Adipocyte (in vitro differentiated cells): Measurements from ENCODE around the gene CHST13.
"Not testable (repeated sequence)": the region's sequence is repeated elsewhere in the genome, so short reads cannot be mapped to it uniquely, and the experiment has no call there.

ENCODE experiments used
- DNase-seq: peaks from one replicate; pipeline ENCODE4 v3.0.0-alpha.2; 2015; ENCODE audit warnings: low read depth
- H3K27me3 ChIP-seq: replicated peaks from 2 replicates; pipeline ENCODE4 v1.7.0; 2013; ENCODE audit warnings: mild to moderate bottlenecking, low read length, moderate library complexity; ENCODE audit not compliant: control insufficient read depth, insufficient read depth
- H3K36me3 ChIP-seq: 2 replicates; pipeline ENCODE4 v1.7.0; 2013; ENCODE audit warnings: low read length, mild to moderate bottlenecking, moderate library complexity; ENCODE audit not compliant: control insufficient read depth, insufficient read depth, severe bottlenecking
- H3K4me1 ChIP-seq: 2 replicates; pipeline ENCODE4 v1.7.0; 2013; ENCODE audit warnings: mild to moderate bottlenecking, low read length, moderate library complexity; ENCODE audit not compliant: control insufficient read depth, insufficient read depth
- H3K4me3 ChIP-seq: 2 replicates; pipeline ENCODE4 v1.7.0; 2013; ENCODE audit warnings: mild to moderate bottlenecking, low read length, moderate library complexity
- H3K9ac ChIP-seq: 2 replicates; pipeline ENCODE4 v1.7.0; 2013; ENCODE audit warnings: mild to moderate bottlenecking, low read length, moderate library complexity
- H3K9me3 ChIP-seq: 2 replicates; pipeline ENCODE4 v1.7.0; 2013; ENCODE audit warnings: mild to moderate bottlenecking, low read length, moderate library complexity; ENCODE audit not compliant: control insufficient read depth

CHST13 gene

DNA sequence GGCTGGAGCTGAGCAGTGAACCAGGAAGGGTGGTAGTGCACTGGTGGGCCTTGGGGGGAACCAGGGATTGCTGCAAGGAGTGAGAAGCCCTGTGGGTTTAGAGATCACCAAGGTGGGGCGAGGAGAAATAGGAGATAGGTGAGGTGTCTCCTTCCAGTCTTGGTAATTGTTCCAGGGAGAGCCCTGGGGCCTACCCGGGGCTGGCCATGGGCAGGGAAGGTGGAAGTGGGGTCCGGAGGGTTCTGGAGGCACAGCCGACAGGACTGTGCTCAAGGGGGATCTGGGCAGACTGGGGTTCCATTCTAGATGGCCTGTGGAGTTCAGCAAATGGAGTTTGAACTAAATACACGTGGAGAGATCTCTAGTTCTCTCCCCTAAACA lies 4.5 kb downstream of the CHST13 start:
- H3K4me1 ChIP-seq = peaks cover 3% of the 10 kb centered on the region
- H3K4me3 ChIP-seq = no peak overlapping the region
- no peak for DNase-seq
- H3K9me3 ChIP-seq = no peaks in the 10 kb centered on the region
- peaks cover 44% of the 10 kb centered on the region for H3K27me3 ChIP-seq
- no peak overlapping the region for H3K9ac ChIP-seq
- no peaks in the 10 kb centered on the region for H3K36me3 ChIP-seq

DNA sequence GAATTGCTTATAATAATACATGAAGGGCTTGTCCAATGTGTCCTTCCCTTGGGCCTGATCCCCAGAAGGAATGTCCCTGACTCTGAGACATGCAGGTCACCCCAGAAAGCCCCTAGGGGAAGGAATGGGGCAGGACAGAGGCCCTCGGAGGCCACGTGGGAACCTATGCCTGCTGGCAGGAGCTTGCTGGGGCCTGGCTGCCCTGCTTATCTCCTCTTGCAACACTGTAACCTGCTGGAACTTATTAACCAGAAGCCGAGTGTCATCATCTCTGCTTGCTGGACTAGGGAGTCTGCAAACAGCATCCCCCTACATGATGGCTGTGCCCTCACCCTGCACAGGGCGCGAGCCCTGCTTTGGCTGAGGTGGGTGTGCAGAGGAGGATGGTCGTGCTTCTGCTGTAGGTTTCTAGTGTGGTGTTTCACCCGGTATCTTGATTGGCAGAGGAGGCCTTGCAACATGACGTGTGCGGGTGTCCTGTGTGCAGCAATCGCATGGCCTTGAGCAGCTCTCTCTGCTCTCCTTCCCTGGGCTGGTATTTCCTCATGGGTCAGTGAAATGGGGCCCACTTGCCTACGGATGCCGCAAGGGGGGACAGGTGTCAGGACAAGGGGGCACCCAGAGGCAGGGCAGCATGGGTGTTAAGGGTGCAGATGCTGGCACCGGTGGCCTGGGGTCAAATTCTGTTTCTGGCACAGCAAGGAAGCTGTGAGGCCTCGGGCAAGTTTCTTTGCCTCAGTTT lies 5.0 kb downstream of the CHST13 start:
- peak; percentile 37 for DNase-seq
- no peaks in the 10 kb centered on the region for H3K36me3 ChIP-seq
- H3K4me1 ChIP-seq = peaks cover 3% of the 10 kb centered on the region
- no peak overlapping the region for H3K4me3 ChIP-seq
- peaks cover 45% of the 10 kb centered on the region for H3K27me3 ChIP-seq
- H3K9me3 ChIP-seq = no peaks in the 10 kb centered on the region
- H3K9ac ChIP-seq = no peak overlapping the region

DNA sequence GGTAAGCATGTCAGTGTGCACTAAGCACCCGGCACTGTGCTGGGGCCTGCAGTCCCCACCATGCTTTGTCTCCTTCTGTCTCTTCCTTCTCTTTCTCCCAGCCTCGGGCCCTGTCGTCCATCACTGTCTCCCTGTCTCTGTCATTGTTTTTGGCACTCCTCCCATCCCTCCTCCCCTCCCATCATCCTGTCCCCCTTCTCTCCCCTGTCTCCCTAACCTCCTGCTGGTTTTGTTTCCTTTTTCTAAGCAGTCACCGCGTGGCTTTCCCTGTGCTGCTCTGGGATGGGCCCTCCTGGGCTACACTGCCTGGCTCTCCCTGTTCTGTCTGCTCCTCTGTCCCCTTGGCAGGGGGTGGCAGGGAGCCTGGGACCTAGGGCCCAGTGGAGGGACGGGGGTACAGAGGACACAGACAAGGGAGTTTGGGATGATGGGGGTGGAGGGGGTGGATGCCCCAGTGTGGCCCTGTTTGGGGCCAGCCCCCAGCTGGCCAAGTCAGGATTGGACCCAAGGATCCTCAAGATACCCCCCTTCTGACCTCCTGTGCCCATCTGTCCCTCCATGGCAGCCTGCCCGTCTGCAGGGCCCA lies 5.7 kb downstream of the CHST13 start:
- DNase-seq = no peak
- Histone ChIP-seq H3K4me3 (no peak overlapping the region), H3K4me1 (peaks cover 3% of the 10 kb centered on the region), H3K36me3 (no peaks in the 10 kb centered on the region), H3K27me3 (peaks cover 45% of the 10 kb centered on the region), H3K9ac (no peak overlapping the region), H3K9me3 (no peaks in the 10 kb centered on the region)

DNA sequence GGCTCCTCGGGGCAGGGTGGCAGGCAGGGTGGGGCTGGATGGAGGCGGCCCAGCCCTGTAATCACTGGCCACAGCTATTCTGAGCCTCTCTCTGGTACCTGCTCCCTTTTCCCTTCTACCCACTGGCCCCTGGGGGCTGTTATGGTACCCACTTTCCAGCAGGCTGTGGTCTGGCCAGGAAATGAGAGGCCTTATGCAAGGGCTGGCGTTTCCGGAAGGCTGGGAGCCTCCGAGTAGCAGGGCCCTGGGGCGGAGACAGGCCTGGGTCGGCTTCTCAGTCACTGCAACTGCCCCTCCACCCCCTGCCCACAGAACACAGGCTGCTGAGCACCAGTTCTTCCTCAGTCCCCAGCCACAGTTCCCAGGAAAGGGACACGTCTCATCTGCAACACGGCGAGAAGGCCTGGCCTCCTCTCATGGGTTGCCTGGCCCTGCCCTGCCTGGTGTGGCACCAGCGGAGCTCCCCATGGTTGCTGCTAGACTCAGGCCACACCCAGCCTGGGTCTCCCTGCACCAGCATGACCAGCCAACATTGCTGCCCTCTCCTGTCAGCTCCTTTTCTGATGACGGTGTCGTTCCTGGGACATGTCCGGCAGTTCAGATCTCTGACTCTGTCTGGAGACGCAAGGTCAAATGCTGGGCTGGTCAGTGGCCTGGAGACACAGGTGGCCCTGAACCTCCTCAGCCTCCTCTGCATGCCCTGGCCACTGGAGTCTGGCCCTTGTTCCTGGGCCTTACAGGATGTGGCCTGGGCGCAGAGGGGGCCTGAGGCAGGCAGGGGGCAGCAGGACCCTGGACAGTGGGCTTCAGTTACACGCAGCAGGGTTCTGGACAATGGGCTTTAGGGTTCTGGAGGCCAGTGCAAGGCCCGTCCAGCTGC lies 6.5 kb downstream of the CHST13 start:
- peaks cover 3% of the 10 kb centered on the region for H3K4me1 ChIP-seq
- no peak overlapping the region for H3K9ac ChIP-seq
- H3K4me3 ChIP-seq = no peak overlapping the region
- DNase-seq = no peak
- no peaks in the 10 kb centered on the region for H3K9me3 ChIP-seq
- peaks cover 47% of the 10 kb centered on the region for H3K27me3 ChIP-seq
- H3K36me3 ChIP-seq = no peaks in the 10 kb centered on the region

DNA sequence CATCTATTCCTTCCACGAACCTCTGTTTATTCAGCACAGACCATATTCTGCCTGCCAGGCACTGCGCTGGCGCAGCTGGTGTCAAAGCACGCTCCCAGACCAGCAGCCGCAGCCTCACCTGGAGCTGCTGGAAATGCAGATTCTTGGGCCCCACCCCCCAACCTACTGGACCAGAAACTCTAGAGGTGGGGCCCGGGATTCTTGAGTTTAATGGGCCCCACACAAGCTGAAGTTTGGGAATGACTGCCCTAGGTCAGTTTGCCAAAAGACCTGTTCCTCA lies 7.0 kb downstream of the CHST13 start:
- peaks cover 48% of the 10 kb centered on the region for H3K27me3 ChIP-seq
- no peaks in the 10 kb centered on the region for H3K9me3 ChIP-seq
- H3K36me3 ChIP-seq = no peaks in the 10 kb centered on the region
- no peak overlapping the region for H3K4me3 ChIP-seq
- no peak overlapping the region for H3K9ac ChIP-seq
- DNase-seq = no peak
- peaks cover 3% of the 10 kb centered on the region for H3K4me1 ChIP-seq

DNA sequence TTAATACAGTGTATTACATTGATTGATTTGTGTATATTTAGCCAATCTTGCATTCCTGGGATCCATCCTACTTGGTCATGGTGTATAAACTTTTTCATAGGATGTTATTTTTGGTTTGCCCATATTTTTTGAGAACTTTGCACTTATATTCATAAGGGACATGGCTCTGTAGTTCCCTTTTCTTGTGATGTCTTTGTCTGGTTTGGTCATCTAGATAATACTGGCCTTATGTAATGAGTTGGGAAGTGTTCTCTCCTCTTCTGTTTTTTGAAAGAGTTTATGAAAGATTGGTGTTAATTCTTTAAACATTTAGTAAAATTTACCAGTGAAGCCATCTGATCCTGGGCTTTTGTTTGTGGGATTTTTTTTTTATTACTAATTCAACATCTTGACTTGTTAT lies 9.6 kb downstream of the CHST13 start:
- Histone ChIP-seq H3K27me3 (peaks cover 72% of the 10 kb centered on the region), H3K9me3 (no peaks in the 10 kb centered on the region), H3K9ac (no peak overlapping the region), H3K36me3 (no peaks in the 10 kb centered on the region), H3K4me1 (peaks cover 3% of the 10 kb centered on the region), H3K4me3 (no peak overlapping the region)
- no peak for DNase-seq

DNA sequence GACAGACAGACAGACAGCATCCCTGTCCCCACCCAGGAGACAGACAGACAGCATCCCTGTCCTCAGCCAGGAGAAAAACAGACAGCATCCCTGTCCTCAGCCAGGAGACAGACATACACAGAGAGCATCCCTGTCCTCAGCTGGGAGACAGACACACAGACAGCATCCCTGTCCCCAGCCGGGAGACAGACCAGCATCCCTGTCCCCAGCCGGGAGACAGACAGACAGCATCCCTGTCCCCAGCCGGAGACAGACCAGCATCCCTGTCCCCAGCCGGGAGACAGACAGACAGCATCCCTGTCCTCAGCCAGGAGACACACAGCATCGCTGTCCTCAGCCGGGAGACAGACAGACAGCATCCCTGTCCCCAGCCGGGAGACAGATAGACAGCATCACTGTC lies 10.8 kb downstream of the CHST13 start:
- DNase-seq, H3K4me3 ChIP-seq, H3K4me1 ChIP-seq, H3K9me3 ChIP-seq, H3K9ac ChIP-seq, H3K36me3 ChIP-seq: not testable (repeated sequence)
- H3K27me3 ChIP-seq = peaks cover 80% of the 10 kb centered on the region

DNA sequence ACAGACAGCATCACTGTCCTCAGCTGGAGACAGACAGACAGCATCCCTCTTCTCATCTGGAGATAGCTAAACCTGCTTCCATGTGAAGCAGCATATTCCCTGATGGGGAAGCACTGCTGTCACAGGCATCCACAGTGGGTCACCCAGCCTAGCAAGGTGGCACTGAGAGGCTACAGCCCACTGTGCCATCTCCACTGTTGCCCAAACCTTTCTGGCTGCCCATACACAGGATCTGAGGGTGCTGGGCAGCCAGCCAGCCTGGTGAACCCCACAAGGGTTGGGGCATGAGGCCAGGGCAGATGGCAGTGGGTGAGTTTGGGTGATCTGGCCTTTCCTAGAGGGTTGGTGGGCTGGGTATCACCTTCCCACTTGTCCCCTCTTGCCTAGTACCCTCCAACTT lies 11.7 kb downstream of the CHST13 start:
- Histone ChIP-seq H3K36me3 (no peaks in the 10 kb centered on the region), H3K9me3 (no peaks in the 10 kb centered on the region), H3K27me3 (peaks cover 80% of the 10 kb centered on the region), H3K4me1 (peaks cover 8% of the 10 kb centered on the region), H3K4me3 (no peak overlapping the region), H3K9ac (no peak overlapping the region)
- no peak for DNase-seq

DNA sequence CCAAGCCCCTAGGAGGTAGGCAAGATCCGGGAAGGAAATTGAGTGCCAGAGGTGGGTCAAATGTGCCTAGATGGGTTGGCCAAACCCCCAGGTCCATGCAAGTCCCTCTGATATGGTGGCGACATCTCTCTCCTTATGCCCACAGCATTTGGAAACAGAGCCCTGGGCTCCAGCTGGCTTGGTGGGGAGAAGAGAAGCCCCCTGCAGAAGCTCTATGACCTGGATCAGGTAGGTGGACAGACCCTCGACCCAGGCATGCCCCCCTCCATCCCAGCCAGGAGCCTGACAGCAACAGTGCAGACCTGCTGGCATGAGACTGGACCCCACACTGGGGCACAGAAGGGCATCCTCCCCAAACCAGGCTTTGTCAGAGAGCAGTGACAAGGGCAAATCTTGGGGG lies 12.2 kb downstream of the CHST13 start:
- no peak overlapping the region for H3K4me3 ChIP-seq
- H3K36me3 ChIP-seq = no peaks in the 10 kb centered on the region
- peaks cover 13% of the 10 kb centered on the region for H3K4me1 ChIP-seq
- DNase-seq = no peak
- no peak overlapping the region for H3K9ac ChIP-seq
- H3K27me3 ChIP-seq = peaks cover 80% of the 10 kb centered on the region
- H3K9me3 ChIP-seq = no peaks in the 10 kb centered on the region

DNA sequence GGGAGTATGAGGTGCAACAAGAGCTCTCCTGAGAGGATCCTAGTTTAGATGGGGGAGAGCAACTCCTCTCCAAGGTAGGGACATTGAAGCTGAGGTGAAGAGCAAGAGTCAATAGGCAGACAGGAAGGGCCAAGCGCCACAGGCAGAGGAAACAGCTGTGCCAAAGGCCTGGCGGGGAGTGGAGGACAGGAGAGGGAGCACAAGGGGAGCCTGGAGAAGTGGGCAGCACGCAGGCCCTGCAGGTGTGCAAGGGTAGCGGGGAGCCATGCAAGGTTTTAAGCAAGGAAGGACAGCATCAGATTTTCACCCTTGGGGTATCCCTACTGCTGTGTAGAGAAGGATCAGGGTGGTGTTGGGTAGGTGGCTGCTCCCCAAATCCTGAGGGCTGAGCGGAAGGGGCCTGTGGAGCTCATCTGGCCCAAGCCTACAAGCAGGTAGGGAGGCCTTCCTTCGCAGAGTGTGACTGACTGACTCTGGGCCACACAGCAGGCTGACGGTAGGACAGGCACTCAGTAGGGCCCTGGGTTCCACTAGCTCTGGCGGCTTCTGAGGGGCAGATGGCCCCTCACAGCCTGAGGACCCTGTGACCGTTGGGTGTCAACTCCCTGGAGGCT lies 13.3 kb downstream of the CHST13 start:
- H3K4me3 ChIP-seq = no peak overlapping the region
- no peak for DNase-seq
- no peak overlapping the region for H3K9ac ChIP-seq
- H3K36me3 ChIP-seq = no peaks in the 10 kb centered on the region
- peaks cover 13% of the 10 kb centered on the region for H3K4me1 ChIP-seq
- peaks cover 76% of the 10 kb centered on the region for H3K27me3 ChIP-seq
- H3K9me3 ChIP-seq = no peaks in the 10 kb centered on the region

DNA sequence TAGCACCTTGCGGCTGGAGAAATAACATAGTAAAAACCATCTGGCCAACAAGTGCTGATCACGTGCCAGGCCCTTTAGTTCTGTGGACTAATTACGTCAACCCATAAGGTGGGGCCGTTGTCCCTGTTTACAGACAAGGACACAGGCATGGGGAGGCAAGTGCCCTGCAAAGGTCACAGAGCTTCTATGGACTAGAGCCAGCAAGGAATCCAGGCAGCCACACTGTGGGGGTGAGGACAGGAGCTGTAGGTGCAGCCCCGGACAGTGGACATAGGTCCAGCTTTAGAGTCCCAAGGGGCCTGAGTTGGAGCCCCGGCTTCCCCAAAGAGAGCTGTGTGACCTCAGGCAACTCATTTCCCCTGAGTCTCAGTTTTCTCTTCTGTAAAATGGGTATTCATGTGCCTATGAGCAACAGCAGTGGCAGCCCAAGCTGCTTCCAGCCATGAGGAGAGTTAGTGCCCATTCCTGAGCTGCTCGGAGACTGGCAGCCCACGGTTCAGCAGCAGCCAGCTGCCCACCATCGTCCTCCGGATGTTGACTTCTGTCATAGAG lies 13.9 kb downstream of the CHST13 start:
- no peaks in the 10 kb centered on the region for H3K9me3 ChIP-seq
- H3K27me3 ChIP-seq = peaks cover 70% of the 10 kb centered on the region
- no peaks in the 10 kb centered on the region for H3K36me3 ChIP-seq
- no peak for DNase-seq
- H3K4me1 ChIP-seq = peaks cover 13% of the 10 kb centered on the region
- H3K4me3 ChIP-seq = no peak overlapping the region
- no peak overlapping the region for H3K9ac ChIP-seq
